GM12865 (cell line): Measurements from ENCODE around the gene MCOLN1.

Source experiments
- DNase-seq: peaks from one replicate; pipeline ENCODE4 v3.0.0; 2010; ENCODE audit warnings: low read depth
- H3K4me3 ChIP-seq: 2 replicates; pipeline ENCODE4 v1.5.1; 2011; ENCODE audit warnings: mild to moderate bottlenecking, low read depth, low read length, control low read depth
- CTCF ChIP-seq: IDR thresholded peaks from 2 replicates; pipeline ENCODE4 v1.5.1; 2011; ENCODE audit warnings: low read length, control low read depth, low read depth, inconsistent platforms; ENCODE audit not compliant: insufficient read depth; ENCODE audit errors: missing control alignments

Gene MCOLN1

GRCh38 chr19:7550169-7550770 lies 27.8 kb downstream of the MCOLN1 start:
- TF ChIP-seq CTCF: no peak
- no peak overlapping the region for H3K4me3 ChIP-seq
- no peak for DNase-seq

- TF ChIP-seq CTCF: no peak
- DNase-seq: peak; percentile 50
- H3K4me3 ChIP-seq: no peak overlapping the region
Measured at GRCh38 chr19:7550987-7551761, 28.8 kb downstream of the MCOLN1 start.

- no peak for TF ChIP-seq CTCF
- no peak overlapping the region for H3K4me3 ChIP-seq
- DNase-seq: peak; percentile 60
Measured at GRCh38 chr19:7552781-7553180, 30.4 kb downstream of the MCOLN1 start.

- no peak for DNase-seq
- TF ChIP-seq CTCF: no peak
- H3K4me3 ChIP-seq: no peak overlapping the region
Measured at GRCh38 chr19:7554565-7554964, 32.1 kb downstream of the MCOLN1 start.

- no peak for TF ChIP-seq CTCF
- DNase-seq: no peak
- H3K4me3 ChIP-seq: no peak overlapping the region
Measured at GRCh38 chr19:7554990-7555864, 32.8 kb downstream of the MCOLN1 start.

- H3K4me3 ChIP-seq: no peak overlapping the region
- no peak for DNase-seq
- TF ChIP-seq CTCF: no peak
Measured at GRCh38 chr19:7556696-7557315, 34.4 kb downstream of the MCOLN1 start.
